HL-60 (cell line): ENCODE measurements around the gene ARHGEF4.

Source experiments
- GABPA ChIP-seq: IDR thresholded peaks from 2 replicates; pipeline ENCODE4 v1.6.1; 2012; ENCODE audit warnings: low read depth
- POLR2AphosphoS5 ChIP-seq: IDR thresholded peaks from 2 replicates; pipeline ENCODE4 v1.6.1; 2012; ENCODE audit warnings: low read depth
- TF ChIP-seq, protein P1 (sequence below): IDR thresholded peaks from one replicate; pipeline ENCODE4 v1.5.1; 2011; ENCODE audit warnings: low read length, control low read depth, inconsistent platforms; ENCODE audit not compliant: insufficient read depth

DNA sequence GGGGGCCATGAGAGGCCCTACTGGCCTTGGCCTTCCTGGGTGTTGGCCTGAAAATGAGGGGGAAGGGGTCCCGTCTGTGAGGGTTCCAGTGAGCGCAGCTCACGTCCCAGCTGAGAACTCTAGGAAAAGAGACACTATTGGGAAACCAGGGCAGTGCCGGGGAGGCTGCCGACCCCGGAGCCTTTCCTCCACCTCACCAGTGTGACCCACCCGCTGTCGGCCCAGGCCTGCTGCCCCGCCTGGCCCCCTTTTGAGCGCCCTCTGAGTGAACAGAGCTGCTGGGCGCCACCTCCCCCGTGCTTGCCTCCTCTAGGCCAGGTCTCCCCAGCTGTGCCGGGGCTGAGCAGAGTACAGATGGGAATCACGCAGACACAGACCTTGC lies 17.5 kb upstream of the ARHGEF4 start:
- TF ChIP-seq, protein P1, sequence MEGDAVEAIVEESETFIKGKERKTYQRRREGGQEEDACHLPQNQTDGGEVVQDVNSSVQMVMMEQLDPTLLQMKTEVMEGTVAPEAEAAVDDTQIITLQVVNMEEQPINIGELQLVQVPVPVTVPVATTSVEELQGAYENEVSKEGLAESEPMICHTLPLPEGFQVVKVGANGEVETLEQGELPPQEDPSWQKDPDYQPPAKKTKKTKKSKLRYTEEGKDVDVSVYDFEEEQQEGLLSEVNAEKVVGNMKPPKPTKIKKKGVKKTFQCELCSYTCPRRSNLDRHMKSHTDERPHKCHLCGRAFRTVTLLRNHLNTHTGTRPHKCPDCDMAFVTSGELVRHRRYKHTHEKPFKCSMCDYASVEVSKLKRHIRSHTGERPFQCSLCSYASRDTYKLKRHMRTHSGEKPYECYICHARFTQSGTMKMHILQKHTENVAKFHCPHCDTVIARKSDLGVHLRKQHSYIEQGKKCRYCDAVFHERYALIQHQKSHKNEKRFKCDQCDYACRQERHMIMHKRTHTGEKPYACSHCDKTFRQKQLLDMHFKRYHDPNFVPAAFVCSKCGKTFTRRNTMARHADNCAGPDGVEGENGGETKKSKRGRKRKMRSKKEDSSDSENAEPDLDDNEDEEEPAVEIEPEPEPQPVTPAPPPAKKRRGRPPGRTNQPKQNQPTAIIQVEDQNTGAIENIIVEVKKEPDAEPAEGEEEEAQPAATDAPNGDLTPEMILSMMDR = no peak
- TF ChIP-seq POLR2AphosphoS5 (no peak), GABPA (no peak)
